GM12878 (cell line): Measurements from ENCODE around the gene OVOL3. TPM values are rescaled to one million over a fixed set of nuclear protein-coding genes. Genes with fewer than 3 reads are reported as not detected.

Source experiments
- ATAC-seq: fragments of 200-7000 bp; cut with Tn5 transposase; 3 replicates; pipeline ENCODE4 v1.9.1; 2020; ENCODE audit warnings: mild to moderate bottlenecking, moderate library complexity
- BruUV-seq: library from RNA; stranded (reverse); fragments of 400-500 nt; replicated peaks from 2 replicates; lab custom pipeline; 2021; lab: Mats Ljungman, UMichigan
- CTCF ChIA-PET: fragments of 300-600 bp; sonication (Branson Sonifier 250); formaldehyde crosslinking; extraction: SDS; loops from one replicate; lab custom pipeline; 2021; ENCODE audit warnings: inconsistent platforms; lab: Yijun Ruan, JAX
- POLR2A ChIA-PET: fragments of 350-600 bp; formaldehyde crosslinking; extraction: SDS; loops from one replicate; lab custom pipeline; 2021; ENCODE audit warnings: inconsistent platforms; lab: Charles Lee
- RAD21 ChIA-PET: fragments of 300-600 bp; sonication (Branson Sonifier 250); formaldehyde crosslinking; loops from one replicate; lab custom pipeline; 2023; ENCODE audit warnings: antibody characterized with exemption; ENCODE audit not compliant: unreplicated experiment; lab: Charles Lee
- SMC1A ChIA-PET: fragments of 300-600 bp; sonication (Branson Sonifier 250); formaldehyde crosslinking; loops from one replicate; lab custom pipeline; 2023; ENCODE audit not compliant: unreplicated experiment, uncharacterized antibody; lab: Charles Lee
- DNase-seq: peaks from one replicate; pipeline ENCODE4 v3.0.0-alpha.2; 2011; ENCODE audit warnings: low read depth, low spot score
- FAIRE-seq: peaks from 3 replicates; lab custom pipeline; 2011; peaks lifted over from hg19 to GRCh38; lab: Jason Lieb, UNC
- H2AFZ ChIP-seq: 2 replicates; pipeline ENCODE4 v1.6.0; 2011; ENCODE audit warnings: low read depth, low read length, control low read depth; ENCODE audit not compliant: control insufficient read depth
- H3K27ac ChIP-seq: 2 replicates; pipeline ENCODE4 v1.5.1; 2011; ENCODE audit warnings: control low read depth; ENCODE audit not compliant: control insufficient read depth, insufficient read depth
- H3K27me3 ChIP-seq, 2 experiments: replicated peaks in 1 of 2; 2 replicates each; pipeline versions ENCODE4 v1.6.0 to v1.6.1; 2011; ENCODE audit warnings: low read length in 1 of 2; ENCODE audit not compliant: control insufficient read depth in 2 of 2, insufficient read depth in 2 of 2
- H3K36me3 ChIP-seq, 2 experiments: 2 replicates each; pipeline ENCODE4 v1.5.1; 2011; ENCODE audit warnings: low read length in 1 of 2; ENCODE audit not compliant: control insufficient read depth in 2 of 2, insufficient read depth in 2 of 2
- H3K4me1 ChIP-seq: 2 replicates; pipeline ENCODE4 v1.6.1; 2011; ENCODE audit warnings: mild to moderate bottlenecking, low read length, moderate library complexity, mixed read lengths; ENCODE audit not compliant: control insufficient read depth, insufficient read depth
- H3K4me2 ChIP-seq: 2 replicates; pipeline ENCODE4 v1.6.0; 2011; ENCODE audit warnings: control low read depth; ENCODE audit not compliant: control insufficient read depth, insufficient read depth
- H3K4me3 ChIP-seq: fragments of 200-600 bp; sonication (generic); 2 replicates; pipeline ENCODE4 v1.5.1; 2016
- H3K79me2 ChIP-seq: 2 replicates; pipeline ENCODE4 v1.6.0; 2011; ENCODE audit warnings: low read length; ENCODE audit not compliant: control insufficient read depth, insufficient read depth
- H3K9ac ChIP-seq: 2 replicates; pipeline ENCODE4 v1.8.0; 2011; ENCODE audit warnings: low read length, control low read depth, mixed read lengths; ENCODE audit not compliant: control insufficient read depth, insufficient read depth
- H3K9me3 ChIP-seq: replicated peaks from 3 replicates; pipeline ENCODE4 v1.5.1; 2011; ENCODE audit warnings: mild to moderate bottlenecking, low read length; ENCODE audit not compliant: control insufficient read depth, insufficient read depth
- H4K20me1 ChIP-seq: 2 replicates; pipeline ENCODE4 v1.6.0; 2011; ENCODE audit not compliant: control insufficient read depth, insufficient read depth
- BCLAF1 ChIP-seq: fragments of 450-650 bp; IDR thresholded peaks from 2 replicates; pipeline ENCODE4 v1.6.1; 2017; ENCODE audit warnings: antibody characterized with exemption, mild to moderate bottlenecking, moderate library complexity
- BMI1 ChIP-seq: fragments of 450-650 bp; IDR thresholded peaks from 2 replicates; pipeline ENCODE4 v1.6.1; 2016; ENCODE audit warnings: mild to moderate bottlenecking, moderate library complexity, borderline replicate concordance
- PML ChIP-seq: IDR thresholded peaks from 2 replicates; pipeline ENCODE4 v1.6.1; 2012; ENCODE audit warnings: low read length, inconsistent platforms
- YY1 ChIP-seq: IDR thresholded peaks from 2 replicates; pipeline ENCODE4 v1.6.1; 2011; ENCODE audit warnings: low read depth, mild to moderate bottlenecking, low read length
- ZBTB40 ChIP-seq: fragments of 450-650 bp; IDR thresholded peaks from 2 replicates; pipeline ENCODE4 v1.6.1; 2016; ENCODE audit warnings: mild to moderate bottlenecking, moderate library complexity, borderline replicate concordance
- WGBS: methylation state at CpG from one replicate; pipeline ENCODE4 v1.1.6; 2016; ENCODE audit warnings: low lambda C conversion rate; ENCODE audit not compliant: insufficient replicate concordance, insufficient coverage; ENCODE audit errors: missing lambda C conversion rate; 5-methylcytosine and 5-hydroxymethylcytosine counted together
- in situ Hi-C: fragments of 300-500 bp; cut with MboI; formaldehyde crosslinking; loops from 9 replicates; pipeline ENCODE4 v1.14.3; 2018; ENCODE audit warnings: mixed read lengths
- intact Hi-C: fragments of 100-400 bp; cut with micrococcal nuclease; formaldehyde crosslinking; loops from one replicate; pipeline ENCODE4 v1.14.2; 2022; ENCODE audit not compliant: unreplicated experiment
- polyA plus RNA-seq, 11 experiments: library from polyadenylated mRNA; depleted of rRNA in 4 of 11; unstranded in 6 of 11; stranded (reverse) in 5 of 11; fragments of >200 nt; fragmentation: Nextera tagmentation in 4 of 11; fragmentation: Illumina TruSeq in 1 of 11; extraction: Ambion mirVana in 4 of 11; extraction: Trizol in 1 of 11; gene quantifications; 1 replicate in 1 of 11; 2 replicates in 10 of 11; pipeline versions ENCODE4 v1.2.1 to v1.2.3, GENCODE V29; 2011 to 2016; ENCODE audit warnings: inconsistent platforms in 2 of 11, missing spikeins in 2 of 11, low read depth in 1 of 11
- total RNA-seq, 4 experiments: library from RNA; depleted of rRNA in 3 of 4; stranded (reverse); fragments of >200 nt in 3 of 4; fragmentation: Illumina TruSeq in 1 of 4; extraction: Trizol in 1 of 4; gene quantifications; 2 replicates each; pipeline versions ENCODE4 v1.2.1 to v1.2.3, GENCODE V29; 2013 to 2021

The OVOL3 gene
- total and polyA plus RNA-seq, 10 of the 15 experiments (the other 5 are each of a cell fraction or from before 2014, with no cell fraction given), result 0.43 TPM; not detected in 9

GRCh38 chr19:36111200-36111539, 227 bp downstream of the OVOL3 start:
- in situ Hi-C loops, result loop anchor here (10.0 kb wide), 1 partner anchor 374 kb away; the partner anchor contains the start of gene ZNF566
- Histone ChIP-seq H4K20me1 (no peaks in the 10 kb centered on the region), H3K9me3 (no peaks in the 10 kb centered on the region), H3K27me3 (no peaks in the 10 kb centered on the region), H3K9ac (no peak overlapping the region), H3K4me2 (no peak overlapping the region)
- RAD21 ChIA-PET, result no interaction called here
- POLR2A ChIA-PET, result no interaction called here
- intact Hi-C loops, result loop anchor here (10.0 kb wide), 1 partner anchor 1264 kb away; the partner anchor contains the start of gene ZNF527
- TF ChIP-seq BCLAF1, result no peak
- no peak for TF ChIP-seq BMI1
- TF ChIP-seq YY1, result no peak
- no peak for TF ChIP-seq ZBTB40
- TF ChIP-seq PML, result no peak
- TF ChIP-seq, all 136 proteins: peak for 0
- Histone ChIP-seq H3K36me3 (no peaks in the 10 kb centered on the region; a peak in 2 of 4 replicates), H3K4me3 (no peak overlapping the region), H2AFZ (no peak overlapping the region), H3K79me2 (peaks cover 16% of the 10 kb centered on the region), H3K27ac (no peak overlapping the region), H3K4me1 (peaks cover 5% of the 10 kb centered on the region)
- BruUV-seq, result no TSS peak
- FAIRE-seq (no peak), DNase-seq (no peak), ATAC-seq (no peak)
- SMC1A ChIA-PET, result no interaction called here
- CTCF ChIA-PET, result interaction anchor here (0.7 to 1.3 kb wide), 4 partner anchors 15 to 116 kb away, joined by 3 to 4 read pairs (median 3); no protein-coding TSS in a partner anchor
- WGBS, result 74% methylated on average over 13 of the region's 13 CpGs
